Measurements from ENCODE around the gene NIFK. TPM values are rescaled to one million over a fixed set of nuclear protein-coding genes. Genes with fewer than 3 reads are reported as not detected.

Gene NIFK
- total and polyA plus RNA-seq, 2 of the 4 experiments (the other 2 are of a cell fraction) = 19.5 to 24.3 TPM

DNA sequence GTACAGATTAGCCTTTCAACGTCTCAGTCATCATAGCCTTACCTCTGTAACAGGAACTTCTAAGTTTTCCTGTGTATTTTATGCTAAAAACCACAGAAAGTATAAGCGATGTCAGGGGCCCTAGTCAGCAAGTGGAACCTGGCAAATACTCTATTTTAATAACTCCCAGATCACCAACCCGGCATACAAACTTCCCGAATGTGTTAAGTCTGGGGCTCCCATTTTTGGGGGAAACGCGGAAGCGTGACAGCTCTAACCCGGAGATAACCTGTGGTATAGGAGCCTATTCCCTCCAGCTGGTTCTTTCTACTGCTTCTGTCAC is 574 bp downstream of the NIFK start:
- no peak for TF ChIP-seq MXI1 (IDR thresholded peaks at IDR 0.05; ENCODE audit: borderline replicate concordance, low read depth, low read length)
- H3K4me2 ChIP-seq (ENCODE audit: low read depth, low read length) = peak overlapping the region; percentile 89
- no peaks in the 10 kb centered on the region; the same call in 1 of the 2 replicates for H3K9me1 ChIP-seq (ENCODE audit: insufficient read depth, low read length)
- POLR2A ChIA-PET (ENCODE audit: unreplicated experiment) = interaction anchor here (0.6 kb wide), 1 partner anchor 68 kb away, joined by 5 read pairs; no protein-coding TSS in a partner anchor
- no peaks in the 10 kb centered on the region for H3K4me1 ChIP-seq (ENCODE audit: control insufficient read depth, insufficient read depth, low read length)
- H3K9ac ChIP-seq (ENCODE audit: low read depth, low read length) = peak overlapping the region; percentile 94
- H2BK5ac ChIP-seq (ENCODE audit: low read depth, low read length, poor library complexity, severe bottlenecking) = peak overlapping the region; percentile 88
- peak overlapping the region; percentile 41; the same call in 1 of the 2 replicates for H4K5ac ChIP-seq (ENCODE audit: low read depth, low read length)
- peak overlapping the region; percentile 62; the same call in 1 of the 2 replicates for H2AK5ac ChIP-seq (ENCODE audit: low read depth, low read length)
- H3K23ac ChIP-seq (ENCODE audit: low read depth, low read length) = peak overlapping the region; percentile 82
- H4K91ac ChIP-seq (ENCODE audit: insufficient read depth, low read depth, low read length) = peak overlapping the region; percentile 71; the same call in 1 of the 2 replicates
- H3K14ac ChIP-seq (replicated peaks; ENCODE audit: low read depth, low read length) = peak overlapping the region; percentile 91
- peaks cover 24 to 26% of the 10 kb centered on the region in 2 experiments for H3K79me1 ChIP-seq (ENCODE audit: low read depth in 1 of 2, low read length in 2 of 2)
- intact Hi-C loops (cut with micrococcal nuclease) = loop anchor here (1.0 kb wide), 1 partner anchor 205 kb away; no protein-coding TSS in a partner anchor
- H2AK9ac ChIP-seq (replicated peaks; ENCODE audit: low read depth, low read length, poor library complexity) = peak overlapping the region; percentile 92
- H2BK120ac ChIP-seq (ENCODE audit: low read depth, low read length) = no peak overlapping the region
- dilution Hi-C loops (cut with HindIII; ENCODE audit: low sequenced_read_pairs, unreplicated experiment) = no loop called here
- H3K27ac ChIP-seq (ENCODE audit: insufficient read depth, low read length) = peak overlapping the region; percentile 99
- H3K56ac ChIP-seq (ENCODE audit: extremely low read depth, insufficient read depth, low read length) = peak overlapping the region; percentile 77
- H4K20me1 ChIP-seq (ENCODE audit: insufficient read depth, low read length) = peaks cover 16% of the 10 kb centered on the region; the same call in 1 of the 2 replicates
- 0% methylated on average over 2 of the region's 8 CpGs; no CpG with 5 or more reads in 1 of the 2 experiments for WGBS, 2 experiments (ENCODE audit: extremely low coverage in 2 of 2, insufficient read length in 1 of 2)
- no peaks in the 10 kb centered on the region; the same call in 1 of the 2 replicates for H3K27me3 ChIP-seq (ENCODE audit: control insufficient read depth, insufficient read depth, low read length)
- peak overlapping the region; percentile 94 to 96 for H4K8ac ChIP-seq (ENCODE audit: low read depth in 2 of 2, low read length in 2 of 2)
- peak overlapping the region; percentile 22; the same call in 1 of the 2 replicates for H3K18ac ChIP-seq (ENCODE audit: low read depth, low read length)
- peak overlapping the region; percentile 86 for H3K4ac ChIP-seq (ENCODE audit: low read depth, low read length)
- H3K4me3 ChIP-seq (ENCODE audit: insufficient read depth, low read depth, low read length) = peak overlapping the region; percentile 79
- no peak for DNase-seq
- CTCF ChIA-PET = interaction anchor here (0.6 to 1.3 kb wide), 4 partner anchors 12 to 719 kb away, joined by 3 to 4 read pairs (median 3); no protein-coding TSS in a partner anchor
- no peak overlapping the region for H2BK20ac ChIP-seq (ENCODE audit: low read depth, low read length)
- no peaks in the 10 kb centered on the region for H3K9me3 ChIP-seq (ENCODE audit: control insufficient read depth, insufficient read depth, low read length)
- in situ Hi-C loops (cut with MboI; ENCODE audit: low sequenced_read_pairs) = loop anchor here (25.0 kb wide), 1 partner anchor 649 kb away; no protein-coding TSS in a partner anchor
- no peak for ATAC-seq (ENCODE audit: low read depth)
- peaks cover 11% of the 10 kb centered on the region for H3K36me3 ChIP-seq (ENCODE audit: control insufficient read depth, insufficient read depth, low read length)
- BruUV-seq (replicated peaks) = no TSS peak
- peak overlapping the region; percentile 91 for H2AFZ ChIP-seq (replicated peaks; ENCODE audit: low read length, poor library complexity)
- no peak overlapping the region for H2BK15ac ChIP-seq (ENCODE audit: low read depth, low read length)
